ENCODE data around the gene RERE.

The RERE gene

DNA sequence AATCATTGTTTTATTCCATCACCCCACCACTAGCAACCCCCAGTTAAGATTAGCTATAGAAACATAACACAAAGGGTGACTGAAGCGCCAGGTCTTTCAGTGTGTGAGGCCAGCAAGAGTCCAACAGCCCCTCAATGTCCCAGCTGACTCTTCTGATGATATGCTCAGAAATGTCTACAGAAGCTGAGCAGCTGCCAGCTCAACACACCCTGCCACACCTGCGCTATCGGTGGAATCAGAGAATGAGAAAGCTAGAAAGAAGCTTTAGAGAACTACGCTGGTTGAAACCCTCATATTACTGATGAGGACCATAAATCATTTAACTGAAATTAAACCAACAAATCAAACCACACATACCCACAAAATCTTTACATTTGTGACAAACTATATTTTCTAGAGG lies 383.3 kb downstream of the RERE start:
- no peaks in the 10 kb centered on the region for H3K27me3 ChIP-seq (ENCODE audit: low read length)
- H2AFZ ChIP-seq (ENCODE audit: low read depth, low read length, severe bottlenecking) = no peak overlapping the region
- H3F3A ChIP-seq (ENCODE audit: insufficient read depth) = peaks cover 43% of the 10 kb centered on the region
- H3K79me2 ChIP-seq (ENCODE audit: insufficient read depth, low read length) = peaks cover 1% of the 10 kb centered on the region
- no peak overlapping the region for H3K4me3 ChIP-seq (ENCODE audit: insufficient read depth, low read length, poor library complexity, severe bottlenecking)
- H4K20me1 ChIP-seq (ENCODE audit: low read depth, low read length) = no peaks in the 10 kb centered on the region
- no peaks in the 10 kb centered on the region for H3K36me3 ChIP-seq (ENCODE audit: low read length)
- H3K9me3 ChIP-seq (ENCODE audit: insufficient read depth, low read length) = no peaks in the 10 kb centered on the region
- H3K9me2 ChIP-seq (replicated peaks; ENCODE audit: insufficient read depth, low read length) = no peaks in the 10 kb centered on the region
- no peak overlapping the region for H3K9ac ChIP-seq (ENCODE audit: low read length)
- no peak overlapping the region for H3K4me2 ChIP-seq (ENCODE audit: low read depth, low read length, poor library complexity, severe bottlenecking)
- H3K27ac ChIP-seq (ENCODE audit: low read depth, low read length) = no peak overlapping the region
- TF ChIP-seq, protein P1, sequence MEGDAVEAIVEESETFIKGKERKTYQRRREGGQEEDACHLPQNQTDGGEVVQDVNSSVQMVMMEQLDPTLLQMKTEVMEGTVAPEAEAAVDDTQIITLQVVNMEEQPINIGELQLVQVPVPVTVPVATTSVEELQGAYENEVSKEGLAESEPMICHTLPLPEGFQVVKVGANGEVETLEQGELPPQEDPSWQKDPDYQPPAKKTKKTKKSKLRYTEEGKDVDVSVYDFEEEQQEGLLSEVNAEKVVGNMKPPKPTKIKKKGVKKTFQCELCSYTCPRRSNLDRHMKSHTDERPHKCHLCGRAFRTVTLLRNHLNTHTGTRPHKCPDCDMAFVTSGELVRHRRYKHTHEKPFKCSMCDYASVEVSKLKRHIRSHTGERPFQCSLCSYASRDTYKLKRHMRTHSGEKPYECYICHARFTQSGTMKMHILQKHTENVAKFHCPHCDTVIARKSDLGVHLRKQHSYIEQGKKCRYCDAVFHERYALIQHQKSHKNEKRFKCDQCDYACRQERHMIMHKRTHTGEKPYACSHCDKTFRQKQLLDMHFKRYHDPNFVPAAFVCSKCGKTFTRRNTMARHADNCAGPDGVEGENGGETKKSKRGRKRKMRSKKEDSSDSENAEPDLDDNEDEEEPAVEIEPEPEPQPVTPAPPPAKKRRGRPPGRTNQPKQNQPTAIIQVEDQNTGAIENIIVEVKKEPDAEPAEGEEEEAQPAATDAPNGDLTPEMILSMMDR (IDR thresholded peaks at IDR 0.05; ENCODE audit: insufficient read depth, low read length, poor library complexity, severe bottlenecking) = no peak
- no peak for TF ChIP-seq EZH2phosphoT487 (conservative IDR thresholded peaks at IDR 0.05; ENCODE audit: low read length)

DNA sequence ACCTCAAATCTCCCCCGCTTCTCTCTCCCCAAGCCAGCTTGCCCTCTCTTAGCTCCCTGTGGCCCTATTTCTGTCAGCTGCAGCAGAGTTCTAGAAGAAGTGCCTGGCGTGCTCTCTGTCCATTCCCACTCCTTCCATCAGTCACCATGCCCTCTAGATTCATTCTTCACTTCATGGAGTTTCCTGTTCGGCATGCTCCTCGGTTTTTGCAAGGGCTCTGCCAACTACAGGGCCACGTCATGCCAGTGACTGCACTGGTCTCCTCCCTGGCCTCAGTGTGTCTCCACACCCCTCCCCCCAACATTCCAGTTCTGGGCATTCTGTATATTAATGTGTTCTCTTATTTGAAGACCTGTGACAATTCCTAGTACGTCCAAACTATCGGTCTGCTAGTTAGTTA lies 385.7 kb downstream of the RERE start:
- Histone ChIP-seq H3K36me3 (ENCODE audit: low read length) (no peaks in the 10 kb centered on the region), H3K27me3 (ENCODE audit: low read length) (no peaks in the 10 kb centered on the region), H3K27ac (ENCODE audit: low read depth, low read length) (peak overlapping the region; percentile 99; the same call in 1 of the 2 replicates), H3K4me2 (ENCODE audit: low read depth, low read length, poor library complexity, severe bottlenecking) (no peak overlapping the region), H3K9ac (ENCODE audit: low read length) (no peak overlapping the region), H3K4me3 (ENCODE audit: insufficient read depth, low read length, poor library complexity, severe bottlenecking) (no peak overlapping the region), H3K9me3 (ENCODE audit: insufficient read depth, low read length) (no peaks in the 10 kb centered on the region), H2AFZ (ENCODE audit: low read depth, low read length, severe bottlenecking) (no peak overlapping the region), H3F3A (ENCODE audit: insufficient read depth) (peaks cover 53% of the 10 kb centered on the region), H4K20me1 (ENCODE audit: low read depth, low read length) (no peaks in the 10 kb centered on the region), H3K9me2 (replicated peaks; ENCODE audit: insufficient read depth, low read length) (no peaks in the 10 kb centered on the region), H3K79me2 (ENCODE audit: insufficient read depth, low read length) (peaks cover 11% of the 10 kb centered on the region)
- TF ChIP-seq EZH2phosphoT487 (conservative IDR thresholded peaks at IDR 0.05; ENCODE audit: low read length) = no peak
- TF ChIP-seq, protein P1 (IDR thresholded peaks at IDR 0.05; ENCODE audit: insufficient read depth, low read length, poor library complexity, severe bottlenecking) = no peak

DNA sequence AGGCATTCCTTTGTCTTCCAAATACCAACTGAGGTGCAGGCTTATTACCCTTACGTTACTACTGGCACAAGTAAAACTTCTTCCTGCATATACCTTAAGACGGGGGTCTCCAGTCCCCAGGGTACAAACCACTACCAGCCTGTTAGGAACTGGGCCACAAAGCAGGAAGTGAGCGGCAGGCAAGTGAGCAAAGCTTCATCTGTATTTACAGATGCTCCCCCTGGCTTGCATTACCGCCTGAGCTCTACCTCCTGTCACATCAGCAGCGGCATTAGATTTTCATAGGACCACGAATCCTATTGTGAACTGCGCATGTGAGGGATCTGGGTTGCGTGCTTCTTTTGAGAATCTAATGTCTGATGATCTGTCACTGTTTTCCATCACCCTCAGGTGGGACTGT lies 386.4 kb downstream of the RERE start:
- no peaks in the 10 kb centered on the region for H3K36me3 ChIP-seq (ENCODE audit: low read length)
- no peak for TF ChIP-seq EZH2phosphoT487 (conservative IDR thresholded peaks at IDR 0.05; ENCODE audit: low read length)
- TF ChIP-seq, protein P1 (IDR thresholded peaks at IDR 0.05; ENCODE audit: insufficient read depth, low read length, poor library complexity, severe bottlenecking) = no peak
- no peaks in the 10 kb centered on the region for H3K9me2 ChIP-seq (replicated peaks; ENCODE audit: insufficient read depth, low read length)
- H3K9me3 ChIP-seq (ENCODE audit: insufficient read depth, low read length) = no peaks in the 10 kb centered on the region
- peak overlapping the region; percentile 78 for H3K4me2 ChIP-seq (ENCODE audit: low read depth, low read length, poor library complexity, severe bottlenecking)
- H3F3A ChIP-seq (ENCODE audit: insufficient read depth) = peaks cover 51% of the 10 kb centered on the region
- H3K27ac ChIP-seq (ENCODE audit: low read depth, low read length) = peak overlapping the region; percentile 99
- peaks cover 15% of the 10 kb centered on the region for H3K79me2 ChIP-seq (ENCODE audit: insufficient read depth, low read length)
- H3K27me3 ChIP-seq (ENCODE audit: low read length) = no peaks in the 10 kb centered on the region
- peak overlapping the region; percentile 55 for H3K9ac ChIP-seq (ENCODE audit: low read length)
- no peak overlapping the region for H3K4me3 ChIP-seq (ENCODE audit: insufficient read depth, low read length, poor library complexity, severe bottlenecking)
- no peak overlapping the region for H2AFZ ChIP-seq (ENCODE audit: low read depth, low read length, severe bottlenecking)
- no peaks in the 10 kb centered on the region for H4K20me1 ChIP-seq (ENCODE audit: low read depth, low read length)

All from SU-DHL-6 (cell line).